Keratinocyte (primary cell): ENCODE measurements around the gene CTDSPL. TPM values are rescaled to one million over a fixed set of nuclear protein-coding genes. Genes with fewer than 3 reads are reported as not detected.

Experiments
- DNase-seq: peaks from one replicate; pipeline ENCODE4 v3.0.0-alpha.2; 2011; ENCODE audit warnings: low read depth, missing footprints, low spot score
- FAIRE-seq: peaks from 2 replicates; lab custom pipeline; 2011; peaks lifted over from hg19 to GRCh38; lab: Jason Lieb, UNC
- H2AFZ ChIP-seq: 2 replicates; pipeline ENCODE4 v1.6.0; 2012; ENCODE audit warnings: low read length, control low read depth, inconsistent platforms; ENCODE audit not compliant: control insufficient read depth
- H3K27ac ChIP-seq: 2 replicates; pipeline ENCODE4 v1.5.1; 2011; ENCODE audit warnings: low read length; ENCODE audit not compliant: control insufficient read depth, insufficient read depth
- H3K27me3 ChIP-seq: 3 replicates; pipeline ENCODE4 v1.6.0; 2011; ENCODE audit warnings: low read length; ENCODE audit not compliant: control insufficient read depth, insufficient read depth; ENCODE audit errors: extremely low read depth
- H3K36me3 ChIP-seq, 2 experiments: 2 replicates in 1 of 2; 3 replicates in 1 of 2; pipeline ENCODE4 v1.5.1; 2011; ENCODE audit warnings: low read length in 2 of 2, mild to moderate bottlenecking in 1 of 2; ENCODE audit not compliant: control insufficient read depth in 2 of 2, insufficient read depth in 2 of 2; ENCODE audit errors: extremely low read depth in 1 of 2
- H3K4me1 ChIP-seq: 3 replicates; pipeline ENCODE4 v1.5.1; 2011; ENCODE audit warnings: low read length; ENCODE audit not compliant: control insufficient read depth, insufficient read depth; ENCODE audit errors: extremely low read depth
- H3K4me2 ChIP-seq: 3 replicates; pipeline ENCODE4 v1.6.0; 2011; ENCODE audit warnings: low read depth, low read length; ENCODE audit not compliant: control insufficient read depth, insufficient read depth; ENCODE audit errors: extremely low read depth
- H3K4me3 ChIP-seq, 3 experiments: fragments of 200-600 bp in 1 of 3; sonication (generic) in 1 of 3; 2 replicates in 2 of 3; 3 replicates in 1 of 3; pipeline ENCODE4 v1.5.1; 2011 to 2016; ENCODE audit warnings: low read length in 3 of 3, mild to moderate bottlenecking in 3 of 3, control low read depth in 2 of 3, inconsistent platforms in 1 of 3, low read depth in 1 of 3, mixed read lengths in 1 of 3, mixed run types in 1 of 3, moderate library complexity in 1 of 3; ENCODE audit not compliant: control insufficient read depth in 2 of 3, insufficient read depth in 2 of 3; ENCODE audit errors: extremely low read depth in 1 of 3
- H3K79me2 ChIP-seq: 2 replicates; pipeline ENCODE4 v1.6.0; 2012; ENCODE audit warnings: low read length; ENCODE audit not compliant: control insufficient read depth, insufficient read depth
- H3K9ac ChIP-seq: 3 replicates; pipeline ENCODE4 v1.6.0; 2011; ENCODE audit warnings: low read length; ENCODE audit not compliant: control insufficient read depth, insufficient read depth; ENCODE audit errors: extremely low read depth
- H3K9me1 ChIP-seq: 3 replicates; pipeline ENCODE4 v1.6.0; 2011; ENCODE audit warnings: low read length; ENCODE audit not compliant: control insufficient read depth, insufficient read depth; ENCODE audit errors: extremely low read depth
- H3K9me3 ChIP-seq: 2 replicates; pipeline ENCODE4 v1.5.1; 2012; ENCODE audit warnings: low read depth, low read length; ENCODE audit not compliant: control insufficient read depth
- H4K20me1 ChIP-seq: 3 replicates; pipeline ENCODE4 v1.6.0; 2011; ENCODE audit warnings: low read length; ENCODE audit not compliant: control insufficient read depth, insufficient read depth; ENCODE audit errors: extremely low read depth
- CTCF ChIP-seq, 3 experiments: IDR thresholded peaks in 1 of 3; conservative IDR thresholded peaks in 1 of 3; optimal IDR thresholded peaks in 1 of 3; 2 replicates in 2 of 3; 3 replicates in 1 of 3; pipeline versions ENCODE3 to v1.5.1; 2011; ENCODE audit warnings: low read length in 3 of 3, mild to moderate bottlenecking in 3 of 3, moderate library complexity in 2 of 3, control low read depth in 1 of 3, inconsistent platforms in 1 of 3; ENCODE audit not compliant: insufficient read depth in 2 of 3; ENCODE audit errors: extremely low read depth in 1 of 3
- EZH2 ChIP-seq: IDR thresholded peaks from one replicate; pipeline ENCODE4 v1.6.1; 2012; ENCODE audit warnings: inconsistent platforms, mild to moderate bottlenecking, low read length, moderate library complexity
- dilution Hi-C: fragments of 300-500 bp; cut with MboI; formaldehyde crosslinking; loops from one replicate; pipeline ENCODE4 v1.7.0; 2020; ENCODE audit warnings: low sequenced_read_pairs; ENCODE audit not compliant: extremely low pct_ligation_motif_present
- polyA plus RNA-seq, 5 experiments: library from polyadenylated mRNA; depleted of rRNA in 3 of 5; stranded (reverse) in 3 of 5; stranded (forward) in 1 of 5; unstranded in 1 of 5; fragments of >200 nt; gene quantifications; 1 replicate in 1 of 5; 2 replicates in 3 of 5; 3 replicates in 1 of 5; pipeline versions ENCODE4 v1.2.1 to v1.2.3, GENCODE V29; 2011 to 2012; ENCODE audit warnings: missing spikeins in 2 of 5, low read depth in 1 of 5, low replicate concordance in 1 of 5

Gene CTDSPL
- polyA plus RNA-seq, 1 donor (not counting 4 experiments of a cell fraction or from before 2014, with no cell fraction given) = 83.2 TPM

GRCh38 chr3:38009807-38010591 lies 148.3 kb downstream of the CTDSPL start:
- peaks cover 8% of the 10 kb centered on the region for H3K4me1 ChIP-seq
- H3K4me2 ChIP-seq = no peak overlapping the region
- H4K20me1 ChIP-seq = no peaks in the 10 kb centered on the region
- no peak overlapping the region for H3K4me3 ChIP-seq
- H3K27ac ChIP-seq = no peak overlapping the region
- H3K9me3 ChIP-seq = no peaks in the 10 kb centered on the region
- H3K36me3 ChIP-seq = peaks cover 0 to 24% of the 10 kb centered on the region in 2 experiments
- DNase-seq (no peak), FAIRE-seq (no peak)
- H3K9ac ChIP-seq = no peak overlapping the region
- no peaks in the 10 kb centered on the region for H3K27me3 ChIP-seq
- no peaks in the 10 kb centered on the region for H3K9me1 ChIP-seq
- dilution Hi-C loops = no loop called here
- H3K79me2 ChIP-seq = no peaks in the 10 kb centered on the region
- TF ChIP-seq CTCF (optimal IDR thresholded peaks at IDR 0.05 in 1 of 3, IDR thresholded peaks at IDR 0.05 in 1 of 3, conservative IDR thresholded peaks at IDR 0.05 in 1 of 3; ENCODE audit: extremely low read depth in 1 of 3, insufficient read depth in 2 of 3, low read length in 3 of 3) (no peak), EZH2 (no peak)
- H2AFZ ChIP-seq = no peak overlapping the region

DNA sequence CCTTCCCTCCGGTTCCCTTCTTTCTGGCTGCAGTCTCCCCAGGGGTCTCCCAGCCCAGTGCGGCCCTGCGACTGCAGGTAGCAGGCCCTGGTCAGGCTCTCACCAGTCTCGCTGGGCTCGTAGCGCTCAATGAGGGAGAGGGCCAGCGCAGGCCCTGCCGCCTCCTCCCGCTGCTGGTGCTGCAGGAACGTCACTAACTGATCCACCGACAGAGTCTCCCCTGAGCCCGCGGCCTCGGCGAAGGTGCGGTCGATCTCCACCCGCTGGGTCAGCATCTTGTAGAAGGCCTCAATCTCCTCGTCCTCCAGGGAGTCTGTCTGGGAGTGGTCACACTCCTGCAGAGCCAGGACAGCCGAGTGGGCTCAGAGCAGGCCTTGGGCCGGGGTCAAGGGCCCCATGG lies 149.4 kb downstream of the CTDSPL start:
- FAIRE-seq = no peak
- H3K4me3 ChIP-seq = no peak overlapping the region
- no peaks in the 10 kb centered on the region for H3K9me3 ChIP-seq
- DNase-seq = no peak
- no peaks in the 10 kb centered on the region for H4K20me1 ChIP-seq
- H3K9me1 ChIP-seq = no peaks in the 10 kb centered on the region
- TF ChIP-seq EZH2 (no peak), CTCF (optimal IDR thresholded peaks at IDR 0.05 in 1 of 3, IDR thresholded peaks at IDR 0.05 in 1 of 3, conservative IDR thresholded peaks at IDR 0.05 in 1 of 3; ENCODE audit: extremely low read depth in 1 of 3, insufficient read depth in 2 of 3, low read length in 3 of 3) (no peak)
- dilution Hi-C loops = no loop called here
- H3K27ac ChIP-seq = no peak overlapping the region
- H3K4me1 ChIP-seq = no peaks in the 10 kb centered on the region
- H3K36me3 ChIP-seq = peaks cover 5 to 32% of the 10 kb centered on the region in 2 experiments
- no peak overlapping the region for H3K4me2 ChIP-seq
- no peak overlapping the region for H2AFZ ChIP-seq
- H3K27me3 ChIP-seq = no peaks in the 10 kb centered on the region
- no peaks in the 10 kb centered on the region for H3K79me2 ChIP-seq
- no peak overlapping the region for H3K9ac ChIP-seq
